ENCODE results near the gene TLE2.
A peak's percentile ranks its signal among the peaks of the same experiment; 100 is the strongest.

The TLE2 gene

GRCh38 chr19:2952953-2953481 is 76.1 kb downstream of the TLE2 start:
- DNase-seq (ENCODE audit: low read depth, low spot score), result peak; percentile 60

- DNase-seq (ENCODE audit: low read depth, low spot score), result peak; percentile 100
These were observed 78.6 kb downstream of the TLE2 start for GRCh38 chr19:2950286-2951124.

DNA sequence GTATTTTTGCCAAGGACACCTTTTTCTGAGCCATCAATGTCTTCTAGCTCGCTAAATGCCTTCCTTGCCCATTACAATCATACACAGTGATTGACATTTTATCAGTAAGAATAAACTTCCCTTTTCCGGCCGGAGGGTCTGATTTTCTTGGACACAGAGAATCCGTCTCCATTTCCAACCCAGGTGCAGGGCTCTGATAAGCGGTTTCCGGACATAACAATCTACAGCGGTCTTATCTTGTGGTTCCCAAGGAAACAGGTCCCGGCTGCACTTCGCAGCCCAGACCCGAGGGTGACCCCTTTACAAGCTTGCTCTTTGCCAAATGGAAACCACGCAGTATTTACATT is 79.2 kb downstream of the TLE2 start:
- DNase-seq (ENCODE audit: low read depth, low spot score), result peak; percentile 41

Data from ELF-1 (cell line).